ENCODE data around the gene ENG. TPM values are rescaled to one million over a fixed set of nuclear protein-coding genes. Genes with fewer than 3 reads are reported as not detected.

The ENG gene
- total RNA-seq, 1 experiment from 2014 or later = 29.9 TPM

DNA sequence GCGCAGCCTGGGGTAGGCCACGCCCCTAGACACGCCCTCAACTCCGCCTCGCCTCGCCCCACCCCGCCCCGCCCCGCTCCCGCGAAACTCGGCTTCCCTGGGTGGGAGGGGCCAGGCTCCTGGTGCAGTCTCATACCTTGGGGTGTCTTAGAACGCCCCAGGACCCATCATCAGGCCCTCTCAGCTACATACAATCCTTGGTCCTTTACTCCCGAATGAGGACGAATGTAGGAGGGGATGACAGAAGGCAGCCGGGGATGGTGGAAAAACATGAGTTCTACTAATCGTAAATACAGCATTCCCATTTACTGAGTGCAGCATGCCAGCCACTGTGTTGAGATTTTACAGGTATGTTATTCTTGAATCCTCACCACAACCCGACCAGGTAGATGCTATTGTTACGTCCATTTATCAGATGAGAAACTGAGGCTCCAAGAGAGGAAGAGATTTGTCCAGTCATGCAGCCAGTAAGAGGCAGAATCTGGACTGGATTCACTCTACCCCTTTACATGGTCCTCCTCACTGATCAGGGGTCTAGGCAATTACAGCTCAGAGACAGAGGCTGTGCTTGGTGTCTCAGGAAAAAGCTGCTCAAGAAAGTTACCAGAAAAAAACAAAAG is 82.8 kb downstream of the ENG start:
- no peak for DNase-seq (ENCODE audit: low spot score)
- TF ChIP-seq, protein P1, sequence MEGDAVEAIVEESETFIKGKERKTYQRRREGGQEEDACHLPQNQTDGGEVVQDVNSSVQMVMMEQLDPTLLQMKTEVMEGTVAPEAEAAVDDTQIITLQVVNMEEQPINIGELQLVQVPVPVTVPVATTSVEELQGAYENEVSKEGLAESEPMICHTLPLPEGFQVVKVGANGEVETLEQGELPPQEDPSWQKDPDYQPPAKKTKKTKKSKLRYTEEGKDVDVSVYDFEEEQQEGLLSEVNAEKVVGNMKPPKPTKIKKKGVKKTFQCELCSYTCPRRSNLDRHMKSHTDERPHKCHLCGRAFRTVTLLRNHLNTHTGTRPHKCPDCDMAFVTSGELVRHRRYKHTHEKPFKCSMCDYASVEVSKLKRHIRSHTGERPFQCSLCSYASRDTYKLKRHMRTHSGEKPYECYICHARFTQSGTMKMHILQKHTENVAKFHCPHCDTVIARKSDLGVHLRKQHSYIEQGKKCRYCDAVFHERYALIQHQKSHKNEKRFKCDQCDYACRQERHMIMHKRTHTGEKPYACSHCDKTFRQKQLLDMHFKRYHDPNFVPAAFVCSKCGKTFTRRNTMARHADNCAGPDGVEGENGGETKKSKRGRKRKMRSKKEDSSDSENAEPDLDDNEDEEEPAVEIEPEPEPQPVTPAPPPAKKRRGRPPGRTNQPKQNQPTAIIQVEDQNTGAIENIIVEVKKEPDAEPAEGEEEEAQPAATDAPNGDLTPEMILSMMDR (conservative IDR thresholded peaks at IDR 0.05; ENCODE audit: low read depth, low read length) = no peak
- no peak for TF ChIP-seq EZH2 (IDR thresholded peaks at IDR 0.05; ENCODE audit: borderline replicate concordance, low read depth, low read length, poor library complexity, severe bottlenecking)
- Histone ChIP-seq H3K4me1 (ENCODE audit: insufficient read depth, low read length, poor library complexity, severe bottlenecking) (peaks cover 7% of the 10 kb centered on the region), H3K36me3 (ENCODE audit: insufficient read depth, low read length, poor library complexity, severe bottlenecking) (no peaks in the 10 kb centered on the region), H3K27me3 (replicated peaks; ENCODE audit: insufficient read depth, low read depth, low read length, poor library complexity) (no peaks in the 10 kb centered on the region), H3K9me3 (ENCODE audit: low read depth, low read length, poor library complexity, severe bottlenecking) (no peaks in the 10 kb centered on the region), H3K27ac (ENCODE audit: low read depth, low read length, poor library complexity, severe bottlenecking) (no peak overlapping the region), H3K4me3 (ENCODE audit: low read depth, low read length, poor library complexity, severe bottlenecking) (peak overlapping the region; percentile 42)
- CTCF ChIA-PET = interaction anchor here (1.2 kb wide), 1 partner anchor 37 kb away, joined by 7 read pairs; the partner anchor contains the start of gene TOR2A
- intact Hi-C loops (cut with micrococcal nuclease; ENCODE audit: unreplicated experiment) = no loop called here
- POLR2A ChIA-PET (ENCODE audit: low non-redundant PET) = interaction anchor here (0.6 kb wide), 1 partner anchor 13 kb away, joined by 3 read pairs; no protein-coding TSS in a partner anchor
- BruUV-seq (replicated peaks) = no TSS peak

DNA sequence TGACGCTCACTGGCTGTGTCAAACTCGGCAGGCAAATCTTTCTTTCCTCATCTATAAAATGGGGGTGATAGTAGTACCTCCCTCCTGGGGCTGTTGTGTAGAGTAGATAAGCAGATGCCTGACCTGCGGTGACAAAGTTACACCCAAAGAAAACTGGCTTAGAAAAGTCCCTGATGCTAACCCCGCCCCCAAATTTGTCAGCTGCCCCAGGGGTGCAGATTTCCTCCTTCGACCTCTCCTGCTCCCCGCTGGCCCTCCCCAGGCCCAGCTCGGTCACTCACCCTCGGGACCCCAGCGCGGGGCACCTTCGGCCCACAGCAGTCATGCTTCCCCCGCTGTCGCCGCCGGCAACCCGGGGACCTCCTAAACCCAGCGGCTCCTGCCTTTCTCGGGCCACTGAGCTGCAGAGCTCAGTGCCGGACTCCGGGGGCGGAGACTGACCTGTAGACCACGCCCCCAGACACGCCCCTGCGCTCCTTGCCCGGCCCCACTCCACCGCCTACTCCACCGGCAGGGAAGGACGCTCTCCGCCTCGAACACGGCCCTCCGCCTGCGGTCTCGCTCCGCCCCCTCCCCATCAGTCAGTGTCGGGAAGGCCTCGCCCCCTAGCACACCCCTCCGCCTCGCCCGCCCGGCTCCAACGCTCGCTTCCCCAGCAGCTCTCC is 83.4 kb downstream of the ENG start:
- peak; percentile 99 for DNase-seq (ENCODE audit: low spot score)
- Histone ChIP-seq H3K27ac (ENCODE audit: low read depth, low read length, poor library complexity, severe bottlenecking) (no peak overlapping the region), H3K27me3 (replicated peaks; ENCODE audit: insufficient read depth, low read depth, low read length, poor library complexity) (no peaks in the 10 kb centered on the region), H3K4me1 (ENCODE audit: insufficient read depth, low read length, poor library complexity, severe bottlenecking) (peaks cover 7% of the 10 kb centered on the region), H3K36me3 (ENCODE audit: insufficient read depth, low read length, poor library complexity, severe bottlenecking) (no peaks in the 10 kb centered on the region), H3K9me3 (ENCODE audit: low read depth, low read length, poor library complexity, severe bottlenecking) (no peaks in the 10 kb centered on the region), H3K4me3 (ENCODE audit: low read depth, low read length, poor library complexity, severe bottlenecking) (peak overlapping the region; percentile 42)
- ChIA-PET POLR2A (ENCODE audit: low non-redundant PET) (interaction anchor here (0.7 kb wide), 1 partner anchor 22 kb away, joined by 7 read pairs; no protein-coding TSS in a partner anchor), CTCF (interaction anchor here (1.2 kb wide), 1 partner anchor 36 kb away, joined by 7 read pairs; the partner anchor contains the start of gene TOR2A)
- no TSS peak for BruUV-seq (replicated peaks)
- intact Hi-C loops (cut with micrococcal nuclease; ENCODE audit: unreplicated experiment) = no loop called here
- no peak for TF ChIP-seq EZH2 (IDR thresholded peaks at IDR 0.05; ENCODE audit: borderline replicate concordance, low read depth, low read length, poor library complexity, severe bottlenecking)
- TF ChIP-seq, protein P1 (conservative IDR thresholded peaks at IDR 0.05; ENCODE audit: low read depth, low read length) = no peak

DNA sequence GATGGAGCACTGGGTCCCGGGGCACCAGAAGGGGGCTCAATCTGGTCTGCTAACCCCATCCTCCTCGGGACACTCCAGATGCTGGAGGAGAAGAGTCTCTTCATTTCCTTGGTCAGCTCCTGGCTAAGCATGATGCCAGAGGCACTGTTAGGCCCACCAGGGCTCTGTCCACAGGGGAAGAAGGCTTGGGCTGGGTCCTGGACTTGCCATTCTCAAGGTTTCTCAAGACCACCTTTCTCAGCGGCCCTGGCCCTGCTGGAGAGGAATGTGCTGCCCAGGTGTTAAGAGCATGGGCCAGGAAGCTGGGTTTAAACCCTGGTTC is 83.9 kb downstream of the ENG start:
- CTCF ChIA-PET = interaction anchor here (1.2 kb wide), 1 partner anchor 35 kb away, joined by 7 read pairs; the partner anchor contains the start of gene TOR2A
- H3K4me3 ChIP-seq (ENCODE audit: low read depth, low read length, poor library complexity, severe bottlenecking) = peak overlapping the region; percentile 42
- POLR2A ChIA-PET (ENCODE audit: low non-redundant PET) = interaction anchor here (0.7 kb wide), 1 partner anchor 23 kb away, joined by 7 read pairs; no protein-coding TSS in a partner anchor
- no peaks in the 10 kb centered on the region for H3K36me3 ChIP-seq (ENCODE audit: insufficient read depth, low read length, poor library complexity, severe bottlenecking)
- no TSS peak for BruUV-seq (replicated peaks)
- no peak for DNase-seq (ENCODE audit: low spot score)
- peaks cover 7% of the 10 kb centered on the region for H3K4me1 ChIP-seq (ENCODE audit: insufficient read depth, low read length, poor library complexity, severe bottlenecking)
- no peaks in the 10 kb centered on the region for H3K27me3 ChIP-seq (replicated peaks; ENCODE audit: insufficient read depth, low read depth, low read length, poor library complexity)
- no peak overlapping the region for H3K27ac ChIP-seq (ENCODE audit: low read depth, low read length, poor library complexity, severe bottlenecking)
- no peaks in the 10 kb centered on the region for H3K9me3 ChIP-seq (ENCODE audit: low read depth, low read length, poor library complexity, severe bottlenecking)
- intact Hi-C loops (cut with micrococcal nuclease; ENCODE audit: unreplicated experiment) = no loop called here
- TF ChIP-seq EZH2 (IDR thresholded peaks at IDR 0.05; ENCODE audit: borderline replicate concordance, low read depth, low read length, poor library complexity, severe bottlenecking) = no peak
- TF ChIP-seq, protein P1 (conservative IDR thresholded peaks at IDR 0.05; ENCODE audit: low read depth, low read length) = no peak

All from A673 (cell line).